CD4-positive, alpha-beta T cell treated with Interleukin-4 for 4 hours (primary cell): ENCODE measurements around the gene OR52D1.

Experiments
- DNase-seq: peaks from one replicate; pipeline ENCODE4 v3.0.0-alpha.2; 2020

The OR52D1 gene

DNA sequence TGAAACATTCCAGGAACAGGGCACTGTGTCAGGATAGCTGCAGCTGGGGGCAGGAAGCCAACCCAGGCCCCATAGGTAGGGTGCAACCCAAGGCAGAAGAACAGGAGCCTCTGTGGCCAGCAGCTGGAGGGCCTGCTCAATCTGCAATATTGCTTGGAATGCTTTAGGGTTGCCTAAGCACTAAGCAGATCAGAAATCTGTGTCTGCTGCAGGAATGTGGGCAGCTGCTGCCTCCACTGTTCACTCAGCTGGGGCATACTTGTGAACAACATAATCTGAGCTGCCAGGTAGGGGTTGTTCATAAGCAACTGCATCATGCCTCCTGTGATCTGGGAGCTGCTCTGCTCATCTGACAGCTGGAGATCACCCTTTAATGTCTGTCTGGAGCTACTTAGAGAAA, 26.4 kb downstream of the OR52D1 start:
- DNase-seq, result no peak

DNA sequence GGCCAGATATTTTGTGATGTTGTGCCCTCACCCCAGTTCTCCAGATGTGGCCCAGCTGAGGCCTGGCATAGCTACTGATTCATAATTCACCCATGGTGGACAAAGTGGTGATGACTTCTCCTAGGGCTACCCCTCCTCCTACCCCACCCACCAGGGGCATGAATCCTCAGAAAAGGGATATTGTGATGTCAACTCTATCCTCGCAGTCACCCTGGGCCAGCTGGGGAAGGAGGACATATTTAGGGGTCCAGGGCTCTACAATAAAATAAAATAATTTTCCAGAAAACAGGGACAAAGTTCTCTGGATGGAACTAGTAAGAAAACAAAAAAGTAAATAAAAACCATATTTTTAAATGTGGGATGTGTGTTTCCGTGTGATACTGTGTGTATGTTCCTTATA, 28.1 kb downstream of the OR52D1 start, which contains the start of gene UBQLNL:
UBQLNL (minus strand) TSS at position 101 of the 400 bp plus-strand sequence. CDS start 258 bp downstream, outside the sequence.
- DNase-seq, result no peak

DNA sequence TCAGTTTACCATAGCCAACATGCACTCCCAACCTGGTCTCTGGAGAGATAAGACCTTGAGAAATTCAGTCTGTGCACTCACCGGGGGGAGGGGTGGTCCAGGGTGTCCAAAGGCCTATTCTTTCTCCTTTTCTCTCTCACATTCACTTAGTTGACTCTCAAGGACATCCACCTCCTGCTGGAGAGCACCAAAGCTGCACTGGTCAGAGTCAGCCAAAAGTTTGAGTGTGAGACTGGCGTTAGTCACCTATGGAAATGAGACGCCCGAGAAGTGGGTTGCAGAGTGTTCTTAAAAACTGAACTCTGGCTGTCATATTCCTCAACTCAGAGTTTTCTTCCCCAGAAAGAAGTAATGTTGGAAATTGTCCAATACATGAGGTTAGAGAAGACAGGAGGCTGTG, 33.1 kb downstream of the OR52D1 start:
- no peak for DNase-seq

DNA sequence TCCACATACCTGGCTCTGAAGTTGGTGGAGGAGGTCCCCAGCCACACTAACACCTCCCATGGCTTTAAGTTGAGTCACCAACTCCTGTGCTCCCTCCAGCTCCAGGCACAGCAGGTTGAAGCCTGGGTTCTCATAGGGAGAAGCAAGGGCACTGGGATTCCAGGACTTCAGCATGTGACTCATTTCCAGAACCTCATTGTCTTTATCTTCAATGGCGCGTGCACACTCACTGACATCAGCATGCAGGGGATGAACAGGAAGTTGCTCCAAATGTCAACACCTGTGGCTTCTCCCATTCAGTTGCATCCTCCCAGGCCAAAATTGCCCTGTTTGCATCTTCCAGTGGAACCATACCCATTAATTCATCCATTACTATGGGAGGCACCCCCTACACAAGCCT, 33.8 kb downstream of the OR52D1 start:
- DNase-seq, result no peak

DNA sequence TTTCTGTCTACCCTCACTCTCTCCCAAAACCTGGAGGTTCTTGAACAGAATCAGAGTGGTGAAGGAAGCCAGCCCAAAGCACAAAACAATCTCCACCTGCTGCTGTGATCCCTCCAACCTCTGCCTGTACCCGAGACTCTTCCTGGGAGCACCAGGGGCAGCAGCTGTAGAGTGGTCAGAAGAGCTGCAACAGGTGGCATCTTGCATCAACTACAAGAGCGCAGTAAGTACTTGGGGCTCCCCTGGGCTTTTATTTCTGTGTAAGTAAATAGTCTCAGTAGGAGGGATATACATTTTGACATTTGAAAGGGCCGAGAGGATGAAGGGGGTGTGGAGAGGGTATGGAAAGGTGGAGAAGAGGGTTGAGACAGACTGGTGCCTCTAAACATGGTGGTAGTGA, 36.3 kb downstream of the OR52D1 start:
- DNase-seq, result no peak

DNA sequence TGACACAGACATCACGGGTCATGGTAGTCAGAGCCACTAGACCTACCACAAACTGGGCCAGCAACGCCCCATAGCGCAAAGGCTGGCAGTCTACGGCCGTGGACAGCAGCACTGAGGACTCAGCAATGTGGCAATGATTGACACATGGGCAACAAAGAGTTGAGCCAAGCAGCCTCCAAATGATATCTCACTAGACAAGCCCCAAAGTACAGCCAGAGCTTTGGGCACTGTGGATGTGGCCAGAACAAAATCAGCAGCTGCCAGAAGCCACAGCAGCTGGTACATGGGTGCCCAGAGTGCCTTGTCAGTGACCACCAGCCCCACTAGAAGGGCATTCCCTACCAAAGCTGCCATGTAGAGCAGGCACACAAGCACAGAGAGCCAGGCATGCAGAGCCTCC, 39.2 kb downstream of the OR52D1 start:
- no peak for DNase-seq

DNA sequence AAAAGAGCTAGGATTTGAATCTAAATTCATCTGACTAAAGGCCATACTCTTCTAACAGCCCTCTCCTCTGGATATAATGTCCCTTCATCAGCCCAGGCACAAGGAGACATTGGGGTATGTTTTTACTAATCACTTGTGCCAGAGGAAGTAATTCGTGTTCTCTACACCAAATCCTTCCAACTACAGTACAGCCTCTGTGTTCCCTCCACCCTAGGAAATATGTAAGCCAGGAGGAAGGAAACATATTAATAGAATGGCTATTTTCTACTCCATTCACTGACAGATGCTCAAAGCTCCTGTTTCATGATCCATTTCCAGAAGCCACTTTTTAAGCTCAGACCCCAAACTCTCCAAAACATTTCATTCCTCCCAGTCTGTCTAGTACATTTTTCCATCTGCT, 40.0 kb downstream of the OR52D1 start:
- no peak for DNase-seq

DNA sequence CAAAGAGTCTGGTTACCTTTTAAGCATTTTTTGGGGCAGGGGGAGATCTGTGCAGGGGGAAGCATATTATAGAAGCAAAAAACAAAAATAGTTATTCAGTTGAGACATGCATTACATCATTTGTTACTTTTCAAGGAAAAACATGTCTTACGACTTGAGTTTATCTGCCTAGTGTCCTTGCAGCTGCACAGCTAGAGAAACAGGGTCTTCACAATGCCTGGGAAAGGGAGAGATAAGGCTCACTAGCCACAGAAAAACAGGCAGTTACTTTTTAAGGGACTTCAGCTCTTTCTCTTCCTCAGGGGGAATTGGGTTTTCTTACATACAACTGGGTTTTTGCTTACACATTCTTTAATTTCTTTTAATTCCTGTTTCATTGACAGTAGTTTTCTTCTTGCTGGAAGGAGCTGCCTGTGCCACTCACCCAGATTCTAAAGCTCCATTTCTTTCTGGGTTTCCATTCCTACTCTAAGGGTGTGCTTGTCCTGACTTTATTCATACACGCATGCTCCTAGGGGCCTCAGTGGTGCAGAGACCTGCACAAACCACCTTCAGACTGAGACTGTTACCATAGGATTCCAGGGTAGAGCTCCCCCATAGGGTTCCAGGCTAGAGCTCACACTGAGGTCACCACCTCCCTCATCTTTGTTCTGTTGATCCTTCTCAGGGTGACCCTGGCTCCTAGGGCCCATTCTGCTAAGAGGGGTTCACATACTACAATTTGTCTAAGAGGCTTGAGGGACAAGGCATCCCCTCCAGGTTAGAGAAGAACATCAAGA, 42.8 kb downstream of the OR52D1 start:
- no peak for DNase-seq

DNA sequence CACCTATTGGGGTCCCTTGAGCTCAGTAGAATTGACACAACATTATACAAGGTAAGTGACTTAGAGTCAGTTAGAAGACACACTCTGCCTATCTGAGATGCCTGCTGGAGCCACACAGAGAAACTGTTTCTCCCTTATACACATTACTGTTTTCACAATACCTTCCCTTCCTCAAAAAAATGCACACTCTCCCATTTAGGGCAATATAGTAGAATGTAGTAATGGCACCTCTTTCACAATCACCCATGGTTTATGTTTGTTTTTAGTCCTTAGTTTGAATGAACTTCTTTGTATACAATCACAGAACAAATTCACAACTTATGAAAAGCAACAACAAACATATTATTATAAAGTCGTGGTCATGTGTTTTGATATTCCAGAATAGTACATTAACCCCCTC, 45.6 kb downstream of the OR52D1 start:
- DNase-seq, result no peak

DNA sequence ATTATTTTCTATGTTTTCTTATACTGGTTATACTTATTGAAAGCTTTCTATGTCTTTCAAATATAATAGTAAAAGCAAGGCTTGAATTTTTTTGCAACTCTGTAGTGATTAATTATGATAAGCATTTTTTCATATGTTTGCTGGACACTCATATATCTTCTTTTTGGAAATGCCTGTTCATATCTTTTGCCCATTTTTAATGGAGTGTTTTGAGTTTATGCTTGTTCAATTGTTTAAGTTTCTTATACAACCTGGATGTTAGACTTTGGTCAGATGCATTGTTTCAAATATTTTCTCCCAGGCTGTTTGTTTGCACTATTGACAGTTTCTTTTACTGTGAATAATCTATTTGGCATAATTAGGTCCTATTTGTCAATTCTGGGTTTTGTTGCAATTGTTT, 48.0 kb downstream of the OR52D1 start:
- DNase-seq, result no peak
